ENCODE data around the gene FAM163B. TPM values are rescaled to one million over a fixed set of nuclear protein-coding genes. Genes with fewer than 3 reads are reported as not detected.

FAM163B gene
- total and polyA plus RNA-seq, 2 of the 8 experiments (the other 6 are each of a cell fraction or from before 2014, with no cell fraction given): 0.63 to 1.0 TPM

- Histone ChIP-seq H3K4me2 (ENCODE audit: insufficient read depth in 1 of 2, low read depth in 2 of 2, low read length in 2 of 2) (no peak overlapping the region; a peak in 1 of 4 replicates), H2BK120ac (replicated peaks; ENCODE audit: low read depth, low read length) (no peak overlapping the region), H4K20me1 (replicated peaks in 1 of 2; ENCODE audit: control insufficient read depth in 1 of 2, insufficient read depth in 2 of 2, low read length in 2 of 2) (no peaks in the 10 kb centered on the region), H2BK12ac (ENCODE audit: low read depth, low read length) (no peak overlapping the region; the same call in 1 of the 2 replicates), H3K27me3 (replicated peaks in 1 of 4; ENCODE audit: control insufficient read depth in 3 of 4, extremely low read depth in 1 of 4, insufficient read depth in 3 of 4, low read length in 3 of 4) (peaks cover 0 to 31% (median 18%) of the 10 kb centered on the region in 4 experiments; a peak in 6 of 7 replicates), H4K8ac (ENCODE audit: extremely low read depth, insufficient read depth, low read length) (peak overlapping the region; percentile 20; the same call in 1 of the 2 replicates), H3K9me3 (ENCODE audit: insufficient read depth in 2 of 2, low read depth in 1 of 2, low read length in 1 of 2) (no peaks in the 10 kb centered on the region), H3K79me2 (ENCODE audit: control insufficient read depth in 1 of 2, insufficient read depth in 2 of 2, low read length in 2 of 2) (no peaks in the 10 kb centered on the region), H3K79me1 (ENCODE audit: low read depth, low read length) (no peaks in the 10 kb centered on the region), H2AFZ (ENCODE audit: low read length) (no peak overlapping the region), H3K56ac (replicated peaks; ENCODE audit: insufficient read length, low read depth, low read length) (no peak overlapping the region), H3K4me3 (ENCODE audit: extremely low read depth in 1 of 4, insufficient read depth in 2 of 4, low read depth in 3 of 4, low read length in 4 of 4) (no peak overlapping the region), H2BK5ac (ENCODE audit: low read depth, low read length) (no peak overlapping the region), H3K23ac (ENCODE audit: insufficient read length) (no peak overlapping the region), H4K5ac (ENCODE audit: insufficient read length, low read depth, low read length) (no peak overlapping the region), H3K4me1 (replicated peaks in 1 of 4; ENCODE audit: control insufficient read depth in 3 of 4, insufficient read depth in 4 of 4, low read length in 3 of 4) (peaks cover 0 to 38% (median 21%) of the 10 kb centered on the region in 4 experiments; a peak in 6 of 7 replicates), H2BK20ac (ENCODE audit: low read length) (no peak overlapping the region), H3K14ac (ENCODE audit: insufficient read length) (no peak overlapping the region), H3K18ac (ENCODE audit: extremely low read depth, low read length) (no peak overlapping the region; the same call in 1 of the 2 replicates), H2AK5ac (ENCODE audit: low read depth, low read length) (no peak overlapping the region), H3K36me3 (ENCODE audit: control insufficient read depth in 2 of 4, insufficient read depth in 4 of 4, low read length in 3 of 4) (no peaks in the 10 kb centered on the region), H3K27ac (ENCODE audit: low read depth, low read length) (no peak overlapping the region), H3K23me2 (ENCODE audit: low read depth, low read length) (peaks cover 2% of the 10 kb centered on the region; the same call in 1 of the 2 replicates), H4K91ac (replicated peaks; ENCODE audit: insufficient read length, low read length) (no peak overlapping the region), H2BK15ac (ENCODE audit: low read length) (peak overlapping the region; percentile 61; the same call in 1 of the 2 replicates), H3K4ac (replicated peaks; ENCODE audit: insufficient read length, low read depth, low read length) (no peak overlapping the region), H3K9ac (replicated peaks in 1 of 4; ENCODE audit: extremely low read depth in 1 of 4, low read depth in 3 of 4, low read length in 3 of 4) (no peak overlapping the region)
- peak; percentile 44 to 93 for DNase-seq (ENCODE audit: low read depth in 1 of 2, low spot score in 2 of 2)
- ChIA-PET CTCF (ENCODE audit: partially characterized antibody) (interaction anchor here (0.7 to 4.6 kb wide), 34 partner anchors 8 to 249 kb away, joined by 3 to 19 read pairs (median 5); no protein-coding TSS in a partner anchor), POLR2A (ENCODE audit: partially characterized antibody) (interaction anchor here (0.8 to 1.9 kb wide), 2 partner anchors 10 to 14 kb away, joined by 3 to 7 read pairs; no protein-coding TSS in a partner anchor)
- WGBS, 2 experiments (ENCODE audit: extremely low coverage in 1 of 2, insufficient coverage in 1 of 2, insufficient read length in 1 of 2, insufficient replicate concordance in 2 of 2, low coverage in 1 of 2, low lambda C conversion rate in 2 of 2, missing lambda C conversion rate in 1 of 2): 71% methylated on average over 18 of the region's 20 CpGs; no CpG with 5 or more reads in 1 of the 2 experiments
- peak; percentile 42 for FAIRE-seq
- TF ChIP-seq TCF12 (IDR thresholded peaks at IDR 0.05; ENCODE audit: low read depth, low read length): 0 out of 2 replicates have a peak, but pooled peaks have one; percentile 31
- peak; percentile 41; the same call in 1 of the 2 replicates for TF ChIP-seq TEAD4 (IDR thresholded peaks at IDR 0.05; ENCODE audit: low read depth, low read length)
- TF ChIP-seq, protein P1, sequence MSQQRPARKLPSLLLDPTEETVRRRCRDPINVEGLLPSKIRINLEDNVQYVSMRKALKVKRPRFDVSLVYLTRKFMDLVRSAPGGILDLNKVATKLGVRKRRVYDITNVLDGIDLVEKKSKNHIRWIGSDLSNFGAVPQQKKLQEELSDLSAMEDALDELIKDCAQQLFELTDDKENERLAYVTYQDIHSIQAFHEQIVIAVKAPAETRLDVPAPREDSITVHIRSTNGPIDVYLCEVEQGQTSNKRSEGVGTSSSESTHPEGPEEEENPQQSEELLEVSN (IDR thresholded peaks at IDR 0.05): no peak
- TF ChIP-seq RAD21 (IDR thresholded peaks at IDR 0.05 in 1 of 2, conservative IDR thresholded peaks at IDR 0.05 in 1 of 2; ENCODE audit: low read depth in 2 of 2, low read length in 2 of 2): peak; percentile 82 to 86
- TF ChIP-seq MAFK (IDR thresholded peaks at IDR 0.05; ENCODE audit: low read depth, low read length): no peak
- no peak for TF ChIP-seq SP1 (IDR thresholded peaks at IDR 0.05; ENCODE audit: low read depth, low read length)
- TF ChIP-seq TAF1 (IDR thresholded peaks at IDR 0.05; ENCODE audit: low read depth, low read length): no peak
- TF ChIP-seq SAP30 (IDR thresholded peaks at IDR 0.05; ENCODE audit: insufficient read depth, insufficient replicate concordance, low read length): no peak
- TF ChIP-seq CEBPB (IDR thresholded peaks at IDR 0.05; ENCODE audit: low read depth, low read length): no peak
- TF ChIP-seq JUN (IDR thresholded peaks at IDR 0.05; ENCODE audit: low read depth, low read length): no peak
- TF ChIP-seq EGR1 (IDR thresholded peaks at IDR 0.05; ENCODE audit: borderline replicate concordance, low read depth, low read length): no peak
Observed at GRCh38 chr9:133532937-133533668, 76.1 kb downstream of the FAM163B start.

All from H1 (cell line).